ENCODE results near the gene PCDHA1.
"Not testable (repeated sequence)": the region's sequence is repeated elsewhere in the genome, so short reads cannot be mapped to it uniquely, and the experiment has no call there.

Gene PCDHA1

DNA sequence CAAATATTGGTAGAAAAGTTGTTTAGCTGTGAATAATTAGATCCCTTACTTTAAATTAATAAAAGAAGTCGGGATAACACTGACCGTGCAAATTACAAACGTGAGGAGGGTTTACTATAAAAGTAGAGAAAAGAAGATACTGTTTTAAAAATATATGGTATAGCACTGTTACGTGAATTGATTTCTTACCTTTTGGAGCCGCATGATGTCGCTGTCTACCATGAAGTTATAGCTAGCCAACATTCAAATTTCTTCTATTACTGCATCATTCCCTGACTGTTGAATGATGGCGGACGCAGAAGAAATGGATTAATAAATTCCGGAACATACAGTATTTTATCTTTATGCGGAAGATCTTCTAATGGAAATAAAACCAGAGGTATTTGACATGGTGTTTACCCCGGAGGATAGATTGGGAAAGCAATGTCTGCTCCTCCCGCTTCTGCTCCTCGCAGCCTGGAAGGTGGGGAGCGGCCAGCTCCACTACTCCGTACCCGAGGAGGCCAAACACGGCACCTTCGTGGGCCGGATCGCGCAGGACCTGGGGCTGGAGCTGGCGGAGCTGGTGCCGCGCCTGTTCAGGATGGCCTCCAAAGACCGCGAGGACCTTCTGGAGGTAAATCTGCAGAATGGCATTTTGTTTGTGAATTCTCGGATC lies 41.9 kb downstream of the PCDHA1 start, which contains the start of gene PCDHA6:
PCDHA6 (plus strand) TSS at position 257 of the 658 bp plus-strand sequence; CDS start at position 389, 132 bp downstream.
- TF ChIP-seq EZH2phosphoT487 (conservative IDR thresholded peaks at IDR 0.05; ENCODE audit: low read length): no peak
- TF ChIP-seq, protein P1, sequence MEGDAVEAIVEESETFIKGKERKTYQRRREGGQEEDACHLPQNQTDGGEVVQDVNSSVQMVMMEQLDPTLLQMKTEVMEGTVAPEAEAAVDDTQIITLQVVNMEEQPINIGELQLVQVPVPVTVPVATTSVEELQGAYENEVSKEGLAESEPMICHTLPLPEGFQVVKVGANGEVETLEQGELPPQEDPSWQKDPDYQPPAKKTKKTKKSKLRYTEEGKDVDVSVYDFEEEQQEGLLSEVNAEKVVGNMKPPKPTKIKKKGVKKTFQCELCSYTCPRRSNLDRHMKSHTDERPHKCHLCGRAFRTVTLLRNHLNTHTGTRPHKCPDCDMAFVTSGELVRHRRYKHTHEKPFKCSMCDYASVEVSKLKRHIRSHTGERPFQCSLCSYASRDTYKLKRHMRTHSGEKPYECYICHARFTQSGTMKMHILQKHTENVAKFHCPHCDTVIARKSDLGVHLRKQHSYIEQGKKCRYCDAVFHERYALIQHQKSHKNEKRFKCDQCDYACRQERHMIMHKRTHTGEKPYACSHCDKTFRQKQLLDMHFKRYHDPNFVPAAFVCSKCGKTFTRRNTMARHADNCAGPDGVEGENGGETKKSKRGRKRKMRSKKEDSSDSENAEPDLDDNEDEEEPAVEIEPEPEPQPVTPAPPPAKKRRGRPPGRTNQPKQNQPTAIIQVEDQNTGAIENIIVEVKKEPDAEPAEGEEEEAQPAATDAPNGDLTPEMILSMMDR (IDR thresholded peaks at IDR 0.05; ENCODE audit: insufficient read depth, low read length, poor library complexity, severe bottlenecking): no peak
- no peaks in the 10 kb centered on the region for H3K36me3 ChIP-seq (ENCODE audit: low read length)
- no peak within 1 kb of the TSS for H3K4me3 ChIP-seq (ENCODE audit: insufficient read depth, low read length, poor library complexity, severe bottlenecking)
- H3K9me2 ChIP-seq (replicated peaks; ENCODE audit: insufficient read depth, low read length): no peaks in the 10 kb centered on the region
- no peaks in the 10 kb centered on the region for H3F3A ChIP-seq (ENCODE audit: insufficient read depth)
- H3K79me2 ChIP-seq (ENCODE audit: insufficient read depth, low read length): no peaks in the 10 kb centered on the region
- H3K4me2 ChIP-seq (ENCODE audit: low read depth, low read length, poor library complexity, severe bottlenecking): no peak within 1 kb of the TSS
- H2AFZ ChIP-seq (ENCODE audit: low read depth, low read length, severe bottlenecking): no peak within 1 kb of the TSS
- H4K20me1 ChIP-seq (ENCODE audit: low read depth, low read length): no peaks in the 10 kb centered on the region
- no peak within 1 kb of the TSS for H3K9ac ChIP-seq (ENCODE audit: low read length)
- no peak within 1 kb of the TSS for H3K27ac ChIP-seq (ENCODE audit: low read depth, low read length)
- H3K27me3 ChIP-seq (ENCODE audit: low read length): no peaks in the 10 kb centered on the region
- H3K9me3 ChIP-seq (ENCODE audit: insufficient read depth, low read length): no peaks in the 10 kb centered on the region

DNA sequence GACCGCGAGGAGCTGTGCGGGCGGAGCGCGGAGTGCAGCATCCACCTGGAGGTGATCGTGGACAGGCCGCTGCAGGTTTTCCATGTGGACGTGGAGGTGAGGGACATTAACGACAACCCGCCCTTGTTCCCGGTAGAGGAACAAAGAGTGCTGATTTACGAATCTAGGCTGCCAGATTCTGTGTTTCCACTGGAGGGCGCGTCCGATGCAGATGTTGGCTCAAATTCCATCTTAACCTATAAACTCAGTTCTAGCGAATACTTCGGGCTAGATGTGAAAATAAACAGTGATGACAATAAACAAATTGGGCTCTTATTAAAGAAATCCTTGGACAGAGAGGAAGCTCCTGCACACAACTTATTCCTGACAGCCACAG lies 42.4 kb downstream of the PCDHA1 start:
- H3K36me3 ChIP-seq (ENCODE audit: low read length): no peaks in the 10 kb centered on the region
- no peaks in the 10 kb centered on the region for H3K79me2 ChIP-seq (ENCODE audit: insufficient read depth, low read length)
- H3K9me2 ChIP-seq (replicated peaks; ENCODE audit: insufficient read depth, low read length): no peaks in the 10 kb centered on the region
- H3K4me2 ChIP-seq (ENCODE audit: low read depth, low read length, poor library complexity, severe bottlenecking): no peak overlapping the region
- no peak overlapping the region for H3K27ac ChIP-seq (ENCODE audit: low read depth, low read length)
- no peak overlapping the region for H2AFZ ChIP-seq (ENCODE audit: low read depth, low read length, severe bottlenecking)
- H3K4me3 ChIP-seq (ENCODE audit: insufficient read depth, low read length, poor library complexity, severe bottlenecking): no peak overlapping the region
- no peaks in the 10 kb centered on the region for H3F3A ChIP-seq (ENCODE audit: insufficient read depth)
- H3K9ac ChIP-seq (ENCODE audit: low read length): no peak overlapping the region
- H4K20me1 ChIP-seq (ENCODE audit: low read depth, low read length): no peaks in the 10 kb centered on the region
- no peaks in the 10 kb centered on the region for H3K27me3 ChIP-seq (ENCODE audit: low read length)
- TF ChIP-seq, protein P1 (IDR thresholded peaks at IDR 0.05; ENCODE audit: insufficient read depth, low read length, poor library complexity, severe bottlenecking): no peak
- no peak for TF ChIP-seq EZH2phosphoT487 (conservative IDR thresholded peaks at IDR 0.05; ENCODE audit: low read length)
- H3K9me3 ChIP-seq (ENCODE audit: insufficient read depth, low read length): no peaks in the 10 kb centered on the region

DNA sequence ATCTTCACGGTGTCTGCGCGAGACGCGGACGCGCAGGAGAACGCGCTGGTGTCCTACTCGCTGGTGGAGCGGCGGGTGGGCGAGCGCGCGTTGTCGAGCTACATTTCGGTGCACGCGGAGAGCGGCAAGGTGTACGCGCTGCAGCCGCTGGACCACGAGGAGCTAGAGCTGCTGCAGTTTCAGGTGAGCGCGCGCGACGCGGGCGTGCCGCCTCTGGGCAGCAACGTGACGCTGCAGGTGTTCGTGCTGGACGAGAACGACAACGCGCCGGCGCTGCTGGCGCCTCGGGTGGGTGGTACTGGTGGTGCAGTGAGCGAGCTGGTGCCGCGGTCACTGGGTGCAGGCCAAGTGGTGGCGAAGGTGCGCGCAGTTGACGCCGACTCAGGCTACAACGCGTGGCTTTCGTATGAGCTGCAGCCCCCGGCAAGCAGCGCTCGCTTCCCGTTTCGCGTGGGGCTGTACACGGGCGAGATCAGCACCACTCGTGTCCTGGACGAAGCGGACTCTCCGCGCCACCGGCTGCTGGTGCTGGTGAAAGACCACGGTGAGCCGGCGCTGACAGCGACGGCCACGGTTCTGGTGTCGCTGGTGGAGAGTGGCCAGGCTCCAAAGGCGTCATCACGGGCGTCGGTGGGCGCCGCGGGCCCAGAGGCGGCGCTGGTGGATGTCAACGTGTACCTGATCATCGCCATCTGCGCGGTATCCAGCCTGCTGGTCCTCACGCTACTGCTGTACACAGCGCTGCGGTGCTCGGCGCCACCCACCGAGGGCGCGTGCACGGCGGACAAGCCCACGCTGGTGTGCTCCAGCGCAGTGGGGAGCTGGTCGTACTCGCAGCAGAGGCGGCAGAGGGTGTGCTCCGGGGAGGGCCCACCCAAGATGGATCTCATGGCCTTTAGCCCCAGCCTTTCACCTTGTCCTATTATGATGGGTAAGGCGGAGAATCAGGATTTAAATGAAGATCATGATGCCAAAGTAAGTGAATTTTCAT lies 43.9 kb downstream of the PCDHA1 start:
- H3K9me3 ChIP-seq (ENCODE audit: insufficient read depth, low read length); H3K9me2 ChIP-seq (replicated peaks; ENCODE audit: insufficient read depth, low read length); H3K36me3 ChIP-seq (ENCODE audit: low read length); H3K4me2 ChIP-seq (ENCODE audit: low read depth, low read length, poor library complexity, severe bottlenecking); H4K20me1 ChIP-seq (ENCODE audit: low read depth, low read length); H3F3A ChIP-seq (ENCODE audit: insufficient read depth); H3K4me3 ChIP-seq (ENCODE audit: insufficient read depth, low read length, poor library complexity, severe bottlenecking); H3K27me3 ChIP-seq (ENCODE audit: low read length); H3K79me2 ChIP-seq (ENCODE audit: insufficient read depth, low read length); H2AFZ ChIP-seq (ENCODE audit: low read depth, low read length, severe bottlenecking); H3K27ac ChIP-seq (ENCODE audit: low read depth, low read length); H3K9ac ChIP-seq (ENCODE audit: low read length): not testable (repeated sequence)
